Stimulated activated CD4-positive, alpha-beta T cell treated with anti-CD3 and anti-CD28 coated beads, Interleukin-2, amount 100 ng/mL, for 4 hours (primary cell): ENCODE data around the gene RMI1.

ENCODE experiments used
- DNase-seq: peaks from one replicate; pipeline ENCODE4 v3.0.0-alpha.2; 2020; ENCODE audit warnings: low read depth

RMI1 gene

GRCh38 chr9:83969602-83970001 lies 11.0 kb upstream of the RMI1 start:
- no peak for DNase-seq

GRCh38 chr9:83971485-83971884 lies 9.1 kb upstream of the RMI1 start:
- DNase-seq: no peak

GRCh38 chr9:83972286-83972685 lies 8.3 kb upstream of the RMI1 start:
- no peak for DNase-seq

GRCh38 chr9:83975300-83975699 lies 5.3 kb upstream of the RMI1 start:
- no peak for DNase-seq

GRCh38 chr9:83976372-83976771 lies 4.2 kb upstream of the RMI1 start:
- no peak for DNase-seq

- DNase-seq: no peak
Observed at GRCh38 chr9:83977196-83977595, 3.4 kb upstream of the RMI1 start.

GRCh38 chr9:83978992-83979811 lies 1.4 kb upstream of the RMI1 start:
- DNase-seq: peak; percentile 84

- peak; percentile 98 for DNase-seq
Observed at GRCh38 chr9:83979812-83980394, 702 bp upstream of the RMI1 start, which contains the start of gene HNRNPK. HNRNPK (minus strand) TSS chr9:83980215; CDS start chr9:83978252, 1,963 bp downstream.

- DNase-seq: no peak
Observed at GRCh38 chr9:83981126-83981871, 694 bp downstream of the RMI1 start.

- no peak for DNase-seq
Observed at GRCh38 chr9:83986195-83986594, 5.6 kb downstream of the RMI1 start.

GRCh38 chr9:83986765-83987401 lies 6.3 kb downstream of the RMI1 start:
- DNase-seq: no peak

- no peak for DNase-seq
Observed at GRCh38 chr9:83987402-83987791, 6.8 kb downstream of the RMI1 start.

- DNase-seq: no peak
Observed at GRCh38 chr9:83988411-83988810, 7.8 kb downstream of the RMI1 start.

- DNase-seq: no peak
Observed at GRCh38 chr9:83991355-83991754, 10.8 kb downstream of the RMI1 start.

- no peak for DNase-seq
Observed at GRCh38 chr9:83992407-83992806, 11.8 kb downstream of the RMI1 start.

- DNase-seq: no peak
Observed at GRCh38 chr9:83992901-83993300, 12.3 kb downstream of the RMI1 start.

- no peak for DNase-seq
Observed at GRCh38 chr9:83996126-83996525, 15.5 kb downstream of the RMI1 start.

- DNase-seq: no peak
Observed at GRCh38 chr9:83999141-83999918, 18.7 kb downstream of the RMI1 start.

- DNase-seq: no peak
Observed at GRCh38 chr9:84000186-84000585, 19.6 kb downstream of the RMI1 start.

- no peak for DNase-seq
Observed at GRCh38 chr9:84001621-84002020, 21.0 kb downstream of the RMI1 start.

- DNase-seq: no peak
Observed at GRCh38 chr9:84002344-84002743, 21.7 kb downstream of the RMI1 start.

GRCh38 chr9:84003246-84003645 lies 22.6 kb downstream of the RMI1 start:
- DNase-seq: no peak
